Peyer's patch (tissue), 4 donors: ENCODE results near the gene PALM3. TPM values are rescaled to one million over a fixed set of nuclear protein-coding genes. Genes with fewer than 3 reads are reported as not detected.

Source experiments
- DNase-seq, 3 donors: peaks; one replicate each; pipeline ENCODE4 v3.0.0-alpha.2; 2017 to 2019
- H3K27ac ChIP-seq, 4 donors: fragments of 200-600 bp; sonication (generic); one replicate each; pipeline ENCODE4 v1.5.1; 2016 to 2019
- H3K27me3 ChIP-seq, 2 donors: fragments of 200-600 bp; sonication (generic); one replicate each; pipeline ENCODE4 v1.5.1; 2019
- H3K36me3 ChIP-seq, 3 donors: fragments of 200-600 bp; sonication (generic); one replicate each; pipeline ENCODE4 v1.5.1; 2016 to 2019
- H3K4me1 ChIP-seq, 4 donors: fragments of 200-600 bp; sonication (generic); one replicate each; pipeline ENCODE4 v1.5.1; 2016 to 2019
- H3K4me3 ChIP-seq, 4 donors: fragments of 200-600 bp; sonication (generic); 1 replicate in 3 of 4; 2 replicates in 1 of 4; pipeline ENCODE4 v1.5.1; 2016 to 2019; ENCODE audit warnings: mild to moderate bottlenecking in 1 of 4
- H3K9me3 ChIP-seq, 4 donors: fragments of 200-600 bp; sonication (generic); one replicate each; pipeline ENCODE4 v1.5.1; 2016 to 2019; ENCODE audit warnings: mild to moderate bottlenecking in 1 of 4
- POLR2A ChIP-seq, 2 donors: fragments of 450-650 bp; IDR thresholded peaks; one replicate each; pipeline ENCODE4 v1.5.1; 2017; ENCODE audit warnings: antibody characterized with exemption in 2 of 2, mild to moderate bottlenecking in 2 of 2, moderate library complexity in 2 of 2
- total RNA-seq, 4 donors: library from RNA; depleted of rRNA; stranded (reverse); fragments of >200 nt; gene quantifications; one replicate each; pipeline ENCODE4 v1.1.0, GENCODE V29; 2016
- TF ChIP-seq, protein P1 (sequence below), 6 experiments: fragments of 450-650 bp in 4 of 6; fragments of 200-600 bp in 2 of 6; sonication (generic) in 1 of 6; IDR thresholded peaks; one replicate each; pipeline ENCODE4 v1.5.1; 2017 to 2019; ENCODE audit warnings: antibody characterized with exemption in 6 of 6, mild to moderate bottlenecking in 3 of 6, moderate library complexity in 1 of 6

Gene PALM3
- total RNA-seq, 4 donors from 2014 or later: 0.53 to 0.54 TPM; not detected in 2

DNA sequence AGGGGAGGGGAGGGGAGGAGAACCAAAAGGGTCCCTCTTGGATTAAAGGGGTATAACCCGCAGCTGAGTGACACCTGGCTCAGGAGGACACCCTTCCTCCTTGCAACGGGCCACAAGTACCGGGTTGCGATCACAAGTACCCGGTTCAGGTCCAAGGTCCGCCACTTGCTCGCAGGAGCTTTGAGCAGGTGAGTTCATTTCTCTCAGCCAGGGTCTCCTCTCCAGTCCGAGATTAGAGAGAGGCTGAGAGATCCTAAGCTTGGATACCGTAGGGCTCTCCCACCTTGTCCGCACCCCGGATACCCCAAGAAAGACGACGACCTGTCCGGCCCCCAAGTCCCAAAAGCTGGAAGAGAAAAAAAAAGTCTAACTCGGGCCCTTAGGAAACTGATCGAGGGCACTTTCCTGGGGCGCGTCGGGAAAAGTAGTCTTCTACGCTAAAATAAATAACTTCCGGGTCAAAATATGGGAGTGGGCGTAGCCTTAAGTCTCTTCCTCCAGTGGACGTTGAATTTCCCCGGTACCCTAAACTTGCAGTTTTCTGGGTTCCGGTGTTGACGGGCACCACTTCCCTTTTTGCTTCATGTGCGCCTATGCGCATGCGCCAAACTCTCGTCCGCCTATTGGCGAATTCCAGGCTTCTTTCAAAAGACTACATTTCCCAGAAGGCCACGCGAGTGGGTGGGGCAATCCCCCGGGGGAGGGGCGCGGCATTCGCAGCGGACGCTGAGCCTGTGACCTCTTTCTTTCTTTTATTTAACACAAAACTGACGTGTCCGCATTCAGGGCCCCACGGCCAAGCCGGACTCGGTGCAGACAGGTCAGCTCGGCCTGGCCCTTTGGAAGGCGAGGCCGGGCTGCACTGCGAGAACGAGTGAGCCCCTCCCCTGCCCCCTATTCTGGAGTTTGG is 19.3 kb upstream of the PALM3 start:
- peaks cover 0 to 22% (median 4%) of the 10 kb centered on the region in 4 donors for H3K4me1 ChIP-seq

DNA sequence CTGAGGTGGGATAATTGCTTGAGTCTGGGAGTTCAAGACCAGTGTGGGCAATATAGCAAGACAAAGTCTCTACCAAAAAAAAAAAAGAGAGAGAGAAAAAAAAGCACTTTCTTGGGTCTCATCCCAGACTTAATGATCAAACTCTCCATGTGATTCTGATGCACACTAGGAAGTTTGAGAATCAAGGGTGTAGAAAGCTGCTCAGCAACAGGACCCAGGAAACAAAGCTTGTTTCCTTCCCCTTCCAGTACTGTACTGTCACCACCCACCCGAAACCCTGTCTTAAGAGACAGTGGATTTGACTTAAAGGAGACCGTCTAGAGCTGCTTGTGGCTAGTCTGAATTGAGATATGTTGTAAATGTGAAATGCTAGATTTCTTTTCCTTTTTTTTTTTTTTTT is 16.5 kb upstream of the PALM3 start:
- Histone ChIP-seq H3K36me3 (no peaks in the 10 kb centered on the region), H3K4me1 (peaks cover 0 to 36% (median 11%) of the 10 kb centered on the region in 4 donors), H3K4me3 (no peak overlapping the region), H3K27ac (no peak overlapping the region), H3K9me3 (no peaks in the 10 kb centered on the region), H3K27me3 (no peaks in the 10 kb centered on the region)
- no peak for DNase-seq
- TF ChIP-seq, protein P1, sequence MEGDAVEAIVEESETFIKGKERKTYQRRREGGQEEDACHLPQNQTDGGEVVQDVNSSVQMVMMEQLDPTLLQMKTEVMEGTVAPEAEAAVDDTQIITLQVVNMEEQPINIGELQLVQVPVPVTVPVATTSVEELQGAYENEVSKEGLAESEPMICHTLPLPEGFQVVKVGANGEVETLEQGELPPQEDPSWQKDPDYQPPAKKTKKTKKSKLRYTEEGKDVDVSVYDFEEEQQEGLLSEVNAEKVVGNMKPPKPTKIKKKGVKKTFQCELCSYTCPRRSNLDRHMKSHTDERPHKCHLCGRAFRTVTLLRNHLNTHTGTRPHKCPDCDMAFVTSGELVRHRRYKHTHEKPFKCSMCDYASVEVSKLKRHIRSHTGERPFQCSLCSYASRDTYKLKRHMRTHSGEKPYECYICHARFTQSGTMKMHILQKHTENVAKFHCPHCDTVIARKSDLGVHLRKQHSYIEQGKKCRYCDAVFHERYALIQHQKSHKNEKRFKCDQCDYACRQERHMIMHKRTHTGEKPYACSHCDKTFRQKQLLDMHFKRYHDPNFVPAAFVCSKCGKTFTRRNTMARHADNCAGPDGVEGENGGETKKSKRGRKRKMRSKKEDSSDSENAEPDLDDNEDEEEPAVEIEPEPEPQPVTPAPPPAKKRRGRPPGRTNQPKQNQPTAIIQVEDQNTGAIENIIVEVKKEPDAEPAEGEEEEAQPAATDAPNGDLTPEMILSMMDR (IDR thresholded peaks at IDR 0.05): no peak
- TF ChIP-seq POLR2A (IDR thresholded peaks at IDR 0.05): no peak

More for the DNA sequence above, 19.3 kb upstream of the PALM3 start:
- H3K36me3 ChIP-seq: no peaks in the 10 kb centered on the region
- H3K27ac ChIP-seq: peak overlapping the region; percentile 81 to 95 (median 84)
- peak; percentile 64 to 72 for TF ChIP-seq POLR2A (IDR thresholded peaks at IDR 0.05)
- TF ChIP-seq, protein P1 (IDR thresholded peaks at IDR 0.05): peak in 3 of 6 experiments; percentile 11 to 37 (median 12)
- no peaks in the 10 kb centered on the region for H3K27me3 ChIP-seq
- peak; percentile 97 to 99 (median 98) for DNase-seq
- no peaks in the 10 kb centered on the region for H3K9me3 ChIP-seq
- peak overlapping the region; percentile 50 to 83 (median 66) for H3K4me3 ChIP-seq

DNA sequence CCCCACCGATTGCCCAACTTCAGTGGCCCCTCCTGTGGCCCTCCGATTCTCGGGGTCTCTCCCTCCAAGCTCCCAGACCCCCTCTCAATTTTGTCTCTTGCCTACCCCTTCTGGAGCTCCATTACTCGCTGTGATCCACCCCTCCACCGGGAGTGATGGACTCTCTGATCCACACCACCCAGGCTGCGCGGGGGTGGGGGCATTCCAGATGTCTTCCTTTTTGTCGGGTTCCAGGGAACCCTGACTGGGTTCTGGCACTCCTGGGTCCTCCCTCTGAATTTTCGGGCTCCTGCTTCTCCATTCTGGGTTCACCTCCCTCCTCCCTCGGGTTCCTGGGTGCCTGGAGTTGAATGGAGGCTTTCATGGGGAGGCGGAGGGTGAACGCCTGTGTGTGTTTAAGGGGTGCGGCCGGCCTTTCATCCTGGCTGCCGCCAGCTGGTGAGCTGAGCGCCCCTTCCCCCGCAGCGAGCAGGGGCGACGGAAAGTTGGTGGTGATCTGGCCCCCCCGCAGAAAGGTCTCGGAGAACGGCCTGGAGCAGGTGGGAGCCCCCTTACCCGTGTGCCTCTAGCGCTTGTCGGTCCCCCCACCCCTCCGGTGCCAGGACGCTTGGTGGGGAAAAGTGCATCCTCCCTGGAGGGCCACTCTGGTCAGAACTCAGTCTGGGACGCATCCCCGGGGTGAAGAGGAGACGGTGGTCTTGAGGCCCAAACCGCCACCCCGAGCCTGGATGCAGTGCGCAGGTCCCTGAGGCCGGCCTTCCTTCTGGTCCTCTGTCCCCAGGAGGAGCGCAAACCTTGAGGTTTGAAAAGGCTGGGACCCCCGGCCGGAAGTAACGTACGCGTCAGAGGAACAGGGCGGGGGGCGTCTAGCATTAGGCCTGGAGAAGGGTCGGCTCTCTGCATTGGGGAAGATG is 12.3 kb upstream of the PALM3 start:
- Histone ChIP-seq H3K27me3 (no peaks in the 10 kb centered on the region), H3K36me3 (no peaks in the 10 kb centered on the region), H3K4me3 (peak overlapping the region; percentile 52 to 89 (median 79)), H3K4me1 (peaks cover 0 to 30% (median 17%) of the 10 kb centered on the region in 4 donors), H3K9me3 (no peaks in the 10 kb centered on the region), H3K27ac (peak overlapping the region; percentile 77 to 99 (median 90))
- TF ChIP-seq POLR2A (IDR thresholded peaks at IDR 0.05): peak; percentile 3 to 12
- TF ChIP-seq, protein P1 (IDR thresholded peaks at IDR 0.05): peak in 2 of 6 experiments; percentile 2 to 7
- DNase-seq: peak in 2 of 3 donors; percentile 71 to 81

DNA sequence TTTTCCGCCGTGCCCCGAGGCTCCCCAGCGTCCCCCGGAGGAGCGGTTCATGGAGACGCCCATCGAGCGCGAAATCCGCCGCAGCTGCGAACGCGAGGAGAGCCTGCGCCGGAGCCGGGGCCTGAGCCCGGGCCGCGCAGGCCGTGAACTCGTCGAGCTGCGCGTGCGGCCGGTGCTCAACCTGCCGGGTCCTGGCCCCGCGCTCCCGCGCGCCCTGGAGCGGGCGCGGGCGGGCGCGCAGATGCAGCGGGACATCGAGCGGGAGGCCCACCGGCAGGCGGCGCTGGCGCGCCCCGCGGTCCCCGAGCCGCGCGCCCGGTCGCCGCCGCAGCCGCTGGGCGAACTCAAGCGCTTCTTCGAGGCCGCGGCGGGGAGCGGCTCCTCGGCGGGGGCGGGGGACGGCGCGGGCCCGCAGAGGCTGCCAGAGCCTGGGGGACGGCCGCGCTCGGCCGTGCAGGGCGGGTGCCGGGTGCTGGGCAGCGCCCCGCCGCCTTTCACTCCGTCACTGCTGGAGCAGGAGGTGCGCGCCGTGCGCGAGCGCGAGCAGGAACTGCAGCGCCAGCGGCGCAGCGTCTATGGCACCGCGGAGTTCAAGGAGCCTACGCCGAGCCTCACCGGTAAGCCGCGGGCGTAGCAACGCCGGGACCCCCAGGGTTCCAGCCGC is 11.5 kb upstream of the PALM3 start:
- TF ChIP-seq, protein P1 (IDR thresholded peaks at IDR 0.05): peak; percentile 18 to 97 (median 72)
- TF ChIP-seq POLR2A (IDR thresholded peaks at IDR 0.05): peak; percentile 33 to 66
- Histone ChIP-seq H3K4me3 (peak overlapping the region; percentile 52 to 89 (median 79)), H3K27ac (peak overlapping the region; percentile 77 to 99 (median 90)), H3K4me1 (peaks cover 0 to 30% (median 17%) of the 10 kb centered on the region in 4 donors), H3K9me3 (no peaks in the 10 kb centered on the region), H3K27me3 (no peaks in the 10 kb centered on the region), H3K36me3 (no peaks in the 10 kb centered on the region)
- peak; percentile 62 to 86 (median 83) for DNase-seq
